HS-5 (cell line): Measurements from ENCODE around the gene PTPN23.
"Not testable (repeated sequence)": the region's sequence is repeated elsewhere in the genome, so short reads cannot be mapped to it uniquely, and the experiment has no call there.

Source experiments
- DNase-seq: peaks from one replicate; pipeline ENCODE4 v3.0.0-alpha.2; 2012; ENCODE audit warnings: low read depth

PTPN23 gene, protein sequence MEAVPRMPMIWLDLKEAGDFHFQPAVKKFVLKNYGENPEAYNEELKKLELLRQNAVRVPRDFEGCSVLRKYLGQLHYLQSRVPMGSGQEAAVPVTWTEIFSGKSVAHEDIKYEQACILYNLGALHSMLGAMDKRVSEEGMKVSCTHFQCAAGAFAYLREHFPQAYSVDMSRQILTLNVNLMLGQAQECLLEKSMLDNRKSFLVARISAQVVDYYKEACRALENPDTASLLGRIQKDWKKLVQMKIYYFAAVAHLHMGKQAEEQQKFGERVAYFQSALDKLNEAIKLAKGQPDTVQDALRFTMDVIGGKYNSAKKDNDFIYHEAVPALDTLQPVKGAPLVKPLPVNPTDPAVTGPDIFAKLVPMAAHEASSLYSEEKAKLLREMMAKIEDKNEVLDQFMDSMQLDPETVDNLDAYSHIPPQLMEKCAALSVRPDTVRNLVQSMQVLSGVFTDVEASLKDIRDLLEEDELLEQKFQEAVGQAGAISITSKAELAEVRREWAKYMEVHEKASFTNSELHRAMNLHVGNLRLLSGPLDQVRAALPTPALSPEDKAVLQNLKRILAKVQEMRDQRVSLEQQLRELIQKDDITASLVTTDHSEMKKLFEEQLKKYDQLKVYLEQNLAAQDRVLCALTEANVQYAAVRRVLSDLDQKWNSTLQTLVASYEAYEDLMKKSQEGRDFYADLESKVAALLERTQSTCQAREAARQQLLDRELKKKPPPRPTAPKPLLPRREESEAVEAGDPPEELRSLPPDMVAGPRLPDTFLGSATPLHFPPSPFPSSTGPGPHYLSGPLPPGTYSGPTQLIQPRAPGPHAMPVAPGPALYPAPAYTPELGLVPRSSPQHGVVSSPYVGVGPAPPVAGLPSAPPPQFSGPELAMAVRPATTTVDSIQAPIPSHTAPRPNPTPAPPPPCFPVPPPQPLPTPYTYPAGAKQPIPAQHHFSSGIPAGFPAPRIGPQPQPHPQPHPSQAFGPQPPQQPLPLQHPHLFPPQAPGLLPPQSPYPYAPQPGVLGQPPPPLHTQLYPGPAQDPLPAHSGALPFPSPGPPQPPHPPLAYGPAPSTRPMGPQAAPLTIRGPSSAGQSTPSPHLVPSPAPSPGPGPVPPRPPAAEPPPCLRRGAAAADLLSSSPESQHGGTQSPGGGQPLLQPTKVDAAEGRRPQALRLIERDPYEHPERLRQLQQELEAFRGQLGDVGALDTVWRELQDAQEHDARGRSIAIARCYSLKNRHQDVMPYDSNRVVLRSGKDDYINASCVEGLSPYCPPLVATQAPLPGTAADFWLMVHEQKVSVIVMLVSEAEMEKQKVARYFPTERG (N-terminal part only)

DNA sequence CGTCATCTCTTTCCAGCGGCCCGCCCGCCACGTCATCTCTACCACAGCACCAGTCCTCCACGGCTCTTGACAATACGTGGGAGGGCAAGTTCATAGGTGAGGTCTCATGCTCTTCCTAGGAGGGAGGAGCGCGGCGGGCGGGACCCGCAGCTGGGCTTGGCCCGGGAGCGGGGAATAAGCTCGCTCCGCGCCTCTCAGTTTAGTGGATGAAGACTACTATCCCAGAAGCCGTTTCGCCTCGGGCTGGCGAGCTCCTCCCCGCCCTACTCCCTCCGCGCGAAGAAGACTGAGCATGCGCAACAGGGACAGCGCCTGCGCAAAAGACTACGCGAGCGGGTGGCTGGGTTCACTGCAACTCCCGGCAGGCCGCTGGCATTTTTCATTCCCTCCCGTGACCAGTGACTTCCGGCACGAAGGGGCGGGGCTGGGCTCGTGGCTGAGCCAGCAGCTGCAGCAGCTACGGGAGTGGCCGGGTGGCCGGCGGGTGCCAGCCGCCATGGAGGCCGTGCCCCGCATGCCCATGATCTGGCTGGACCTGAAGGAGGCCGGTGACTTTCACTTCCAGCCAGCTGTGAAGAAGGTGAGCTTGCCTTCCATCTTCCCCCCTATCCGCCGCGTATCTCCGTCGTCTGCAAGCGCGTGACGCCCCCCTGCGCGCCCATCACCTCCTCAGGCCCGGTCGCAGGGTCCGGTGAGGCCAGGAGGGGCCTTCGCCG is at the start of gene PTPN23:
PTPN23 (plus strand) TSS at position 421 of the 716 bp plus-strand sequence; CDS start at position 497, 76 bp downstream.
- DNase-seq: peak; percentile 92

DNA sequence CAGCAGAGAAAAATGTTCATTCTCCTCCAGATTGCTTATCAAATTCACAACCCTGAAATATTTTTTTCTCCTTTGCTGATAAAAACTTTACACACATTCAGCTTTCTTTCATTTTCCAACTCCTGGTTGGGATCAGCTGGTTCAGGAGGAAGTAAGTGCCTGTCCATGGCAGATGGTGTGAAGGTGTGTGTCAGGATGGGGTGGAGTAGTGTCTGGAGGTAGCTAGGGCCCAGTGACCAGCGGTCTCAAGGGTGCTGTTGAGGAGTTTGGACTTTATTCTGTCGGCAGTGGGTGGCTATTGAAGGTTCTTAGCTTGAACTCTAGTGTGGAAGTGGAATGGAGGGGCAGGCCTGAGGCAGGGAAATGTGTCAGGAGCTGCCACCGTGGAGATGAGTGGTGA is 46.9 kb upstream of the PTPN23 start:
- DNase-seq: no peak

DNA sequence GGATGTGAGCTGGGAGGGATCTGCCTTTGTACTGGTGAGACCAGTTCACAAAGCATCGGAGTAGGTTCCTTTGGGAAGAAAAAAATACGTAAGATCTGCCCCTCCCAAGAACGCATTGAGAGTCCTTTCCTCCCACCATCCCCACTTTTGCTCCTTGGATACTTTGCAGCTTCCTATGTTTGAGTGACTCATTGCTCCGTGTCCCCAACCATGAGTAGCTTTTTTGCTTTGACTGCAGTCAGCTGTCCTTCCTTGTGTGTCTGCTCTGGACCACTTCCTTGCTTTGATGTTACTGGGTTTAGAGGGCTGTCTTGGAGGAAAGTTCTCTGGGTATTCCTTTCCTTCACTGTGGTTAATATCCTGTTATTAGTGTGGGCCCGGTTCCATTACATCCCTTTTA is 43.2 kb upstream of the PTPN23 start:
- no peak for DNase-seq

DNA sequence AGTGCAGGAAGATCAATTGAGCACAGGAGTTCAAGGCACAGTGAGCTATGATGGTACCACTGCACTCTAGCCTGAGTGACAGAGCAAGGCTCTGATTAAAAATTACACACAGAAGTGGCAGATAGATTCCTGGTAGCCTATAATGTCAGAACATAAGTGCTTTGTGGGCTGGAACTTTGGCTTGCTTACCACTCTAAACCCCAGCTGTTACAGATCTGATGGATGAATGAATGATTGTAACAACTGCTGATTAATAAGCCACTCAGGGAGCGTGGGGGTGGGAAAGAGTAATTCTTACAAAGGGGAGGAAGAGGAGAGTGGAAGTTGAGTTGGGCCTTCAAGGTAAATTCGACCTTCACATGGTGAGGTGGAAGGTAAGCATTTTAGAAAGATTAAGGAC is 40.9 kb upstream of the PTPN23 start:
- no peak for DNase-seq

DNA sequence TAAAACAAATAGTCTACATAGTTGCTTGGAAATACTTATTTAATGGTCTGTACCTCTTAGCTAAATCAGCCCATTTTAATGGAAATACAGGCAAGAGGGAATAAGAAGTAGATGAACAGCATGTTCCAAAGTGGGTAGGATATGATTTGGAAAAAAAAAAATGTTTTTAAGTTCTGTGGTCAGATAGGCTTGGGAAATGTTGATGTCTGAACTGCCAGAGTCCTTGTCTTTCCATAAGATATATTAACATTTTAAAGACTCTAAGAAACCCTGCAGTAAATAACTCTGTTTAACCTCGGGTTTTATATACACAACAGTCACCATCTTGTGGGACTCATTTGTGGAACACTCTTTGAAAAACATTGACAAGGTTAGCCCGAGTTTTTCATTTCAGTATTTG is 40.0 kb upstream of the PTPN23 start:
- DNase-seq: no peak

DNA sequence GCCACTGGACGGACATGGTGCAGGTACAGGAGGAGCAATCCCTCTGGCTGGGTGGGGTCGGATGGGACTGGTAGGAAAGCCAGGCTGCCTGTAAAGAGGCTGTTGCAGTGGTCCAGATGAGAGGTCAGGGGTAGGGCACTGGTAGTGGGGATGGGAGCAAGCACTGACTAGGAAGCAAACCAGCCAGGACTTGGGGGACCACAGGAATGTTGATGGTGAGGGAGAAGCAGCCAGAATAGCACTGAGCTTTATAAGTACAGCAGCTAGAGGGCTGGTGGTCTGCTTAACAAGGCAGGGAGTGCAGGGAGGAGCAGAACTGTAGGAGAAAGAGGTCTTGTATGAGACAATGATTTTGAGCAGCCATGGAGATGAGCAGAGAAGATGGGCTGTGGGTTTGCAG is 38.7 kb upstream of the PTPN23 start:
- DNase-seq: no peak

DNA sequence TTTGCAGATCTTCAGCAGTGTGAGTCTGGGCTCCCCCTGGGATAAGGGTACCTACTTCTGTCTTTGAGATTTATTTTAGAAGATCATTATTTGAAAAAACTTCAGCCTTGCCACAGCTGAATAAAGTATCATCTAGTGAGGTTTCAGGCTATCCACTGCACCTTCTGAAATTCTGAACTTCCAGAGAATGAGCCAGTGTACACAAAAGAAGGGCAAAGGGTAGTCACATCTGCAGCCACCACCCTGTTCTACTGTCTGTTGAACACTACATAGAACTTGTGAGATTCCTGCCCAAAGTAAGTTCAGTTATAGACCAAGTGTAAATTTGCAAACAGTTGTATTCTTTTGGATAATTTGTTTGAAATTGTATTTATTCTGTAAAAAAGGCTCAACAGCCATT is 38.0 kb upstream of the PTPN23 start:
- DNase-seq: no peak

DNA sequence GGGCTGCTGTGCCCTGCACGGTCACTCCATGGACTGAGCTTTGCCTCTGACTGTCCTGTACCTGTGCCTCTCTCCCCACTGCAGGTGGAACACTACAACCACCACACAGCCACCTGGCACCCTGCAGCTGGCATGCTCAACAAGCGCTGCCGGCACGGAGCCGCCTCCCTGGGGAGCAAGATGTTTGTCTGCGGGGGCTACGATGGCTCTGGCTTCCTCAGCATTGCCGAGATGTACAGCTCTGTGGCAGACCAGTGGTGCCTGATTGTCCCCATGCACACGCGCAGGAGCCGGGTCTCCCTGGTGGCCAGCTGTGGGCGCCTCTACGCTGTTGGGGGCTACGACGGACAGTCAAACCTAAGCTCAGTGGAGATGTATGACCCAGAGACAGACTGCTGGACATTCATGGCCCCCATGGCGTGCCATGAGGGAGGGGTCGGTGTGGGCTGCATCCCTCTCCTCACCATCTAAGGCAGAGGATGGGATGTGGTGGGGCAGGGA is 37.3 kb upstream of the PTPN23 start:
- no peak for DNase-seq

DNA sequence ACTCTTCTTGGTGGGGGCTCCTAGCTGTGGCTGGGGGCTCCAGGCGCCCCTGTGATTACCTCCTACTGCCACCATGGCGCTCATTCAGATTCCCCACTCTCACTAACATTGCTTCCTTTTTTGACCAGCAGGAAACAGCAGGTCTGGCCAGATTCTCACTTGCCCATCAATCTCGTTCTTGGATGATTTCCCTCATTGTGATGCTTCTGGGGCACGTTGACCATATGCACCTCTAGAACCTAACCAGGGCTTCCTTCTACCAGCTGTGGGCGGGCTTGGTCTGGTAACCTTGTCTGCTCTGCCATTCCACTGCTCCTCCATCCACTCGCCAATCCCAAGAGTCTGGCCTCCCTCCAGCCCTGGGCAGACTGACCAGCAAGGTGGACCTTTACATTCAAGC is 35.9 kb upstream of the PTPN23 start:
- DNase-seq: no peak

DNA sequence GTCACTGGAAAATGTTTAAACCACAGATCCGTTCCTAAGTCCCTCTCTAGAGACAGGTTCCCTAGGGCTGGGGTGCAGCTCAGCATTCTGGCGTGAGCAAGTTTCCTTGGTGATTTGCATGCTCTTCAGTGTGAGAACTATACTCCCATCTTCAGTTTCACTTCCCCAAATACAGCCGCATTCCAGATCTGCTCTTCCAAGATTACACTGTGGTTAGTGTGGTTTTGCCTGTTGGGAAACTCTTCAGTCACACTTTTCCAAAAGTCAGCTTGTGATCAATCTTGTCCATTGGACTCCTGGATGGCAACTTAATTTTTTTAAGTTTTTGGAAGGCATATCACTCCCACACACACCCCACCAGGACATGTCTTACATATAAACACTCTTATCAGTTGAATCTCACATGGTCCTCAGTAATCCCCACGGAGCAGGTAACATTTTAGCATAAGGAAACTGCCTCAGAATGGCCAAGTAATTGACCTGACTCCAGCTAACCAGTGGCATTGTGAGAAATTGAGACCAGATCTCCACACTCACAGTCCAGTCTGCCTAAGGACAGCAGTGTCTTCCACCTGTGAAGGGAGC is 33.5 kb upstream of the PTPN23 start:
- DNase-seq: no peak

DNA sequence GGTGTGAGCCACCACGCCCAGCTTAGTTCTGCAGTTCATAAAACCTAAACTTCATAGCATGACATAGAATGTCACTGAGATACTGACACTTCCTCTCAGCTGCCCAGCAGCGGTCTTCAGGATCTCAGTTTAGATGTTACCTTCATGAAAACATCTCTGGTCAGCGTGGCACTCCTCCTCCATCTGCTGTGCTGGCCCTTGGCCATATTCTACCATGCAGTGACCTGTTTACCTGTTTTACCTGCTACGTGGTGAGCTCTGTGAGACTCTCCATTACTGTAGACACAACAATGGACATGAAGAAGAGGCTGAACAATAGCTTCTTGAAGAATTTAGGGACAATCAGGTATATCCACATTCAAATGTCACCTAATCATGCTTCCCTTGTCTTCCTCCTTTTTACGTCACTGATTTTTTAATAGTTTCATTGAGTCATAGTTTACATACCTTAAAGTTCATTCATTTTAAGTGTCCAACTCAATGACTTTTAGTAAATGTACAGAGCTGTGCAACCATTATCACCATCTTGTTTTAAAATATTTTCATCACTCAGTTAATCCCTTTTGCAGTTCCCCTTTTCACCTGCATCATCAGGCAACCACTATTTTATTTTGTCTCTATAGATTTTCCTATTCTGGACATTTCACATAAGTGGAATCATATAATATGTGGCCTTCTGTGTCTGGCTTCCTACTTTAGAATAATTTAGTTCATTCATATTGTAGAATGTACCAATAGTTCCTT is 32.2 kb upstream of the PTPN23 start:
- DNase-seq: no peak

DNA sequence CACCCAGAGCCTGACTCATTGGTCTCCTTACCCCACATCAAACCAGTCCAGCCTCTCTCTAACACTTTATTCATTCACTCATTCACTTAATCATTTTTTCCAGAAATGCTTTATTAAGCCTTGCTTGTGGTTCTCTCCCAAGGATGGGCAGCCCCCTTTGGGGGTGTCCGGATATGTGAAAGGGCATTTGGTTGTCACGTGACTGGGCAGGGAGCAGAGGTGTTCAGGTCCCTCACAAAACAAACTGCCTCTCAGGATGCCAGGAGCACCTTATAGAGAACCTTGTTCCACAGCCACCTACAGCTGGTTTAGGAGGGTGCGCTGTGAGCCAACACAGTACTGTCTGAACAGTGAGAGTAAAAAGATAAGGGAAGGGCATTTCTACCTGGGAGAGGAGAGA is 25.8 kb upstream of the PTPN23 start:
- DNase-seq: no peak

DNA sequence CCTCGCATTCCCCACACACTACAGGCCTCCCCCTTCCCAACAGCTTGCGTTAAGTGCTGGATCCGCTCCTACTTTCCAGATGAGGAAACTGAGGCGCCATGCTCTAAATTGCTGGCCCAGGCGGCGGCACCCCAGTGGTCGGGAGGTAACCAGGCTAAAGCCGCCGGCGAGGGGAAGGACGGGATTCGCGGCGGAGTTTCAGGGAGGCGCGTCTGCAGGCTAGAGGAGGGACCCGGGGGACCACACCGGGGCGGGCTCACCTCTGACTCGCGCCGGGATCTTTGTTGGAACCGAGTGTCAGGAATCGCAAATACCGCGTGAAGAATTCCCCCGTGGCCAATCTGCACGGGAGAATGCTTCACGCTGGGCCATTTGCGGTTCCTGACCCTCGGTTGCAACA is 24.6 kb upstream of the PTPN23 start:
- DNase-seq: no peak

DNA sequence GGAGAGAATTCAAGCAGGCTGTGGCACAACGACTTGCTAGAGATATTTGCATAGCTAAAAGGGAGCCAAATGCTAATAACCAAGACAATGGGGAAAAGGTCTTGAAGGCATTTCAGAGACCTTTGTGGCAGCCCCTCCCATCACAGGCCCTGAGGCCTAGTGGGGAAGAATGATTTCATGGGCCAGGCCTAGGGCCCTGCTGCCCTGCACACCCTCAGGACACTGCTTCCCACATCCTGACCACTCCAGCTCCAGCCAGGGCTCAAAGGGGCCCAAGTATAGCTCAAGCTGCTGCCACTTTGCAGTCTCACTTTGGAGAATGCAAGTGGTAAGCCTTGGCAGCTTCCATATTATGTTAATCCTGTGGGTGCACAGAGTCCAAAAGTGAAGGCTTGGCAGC is 21.5 kb upstream of the PTPN23 start:
- DNase-seq: no peak

DNA sequence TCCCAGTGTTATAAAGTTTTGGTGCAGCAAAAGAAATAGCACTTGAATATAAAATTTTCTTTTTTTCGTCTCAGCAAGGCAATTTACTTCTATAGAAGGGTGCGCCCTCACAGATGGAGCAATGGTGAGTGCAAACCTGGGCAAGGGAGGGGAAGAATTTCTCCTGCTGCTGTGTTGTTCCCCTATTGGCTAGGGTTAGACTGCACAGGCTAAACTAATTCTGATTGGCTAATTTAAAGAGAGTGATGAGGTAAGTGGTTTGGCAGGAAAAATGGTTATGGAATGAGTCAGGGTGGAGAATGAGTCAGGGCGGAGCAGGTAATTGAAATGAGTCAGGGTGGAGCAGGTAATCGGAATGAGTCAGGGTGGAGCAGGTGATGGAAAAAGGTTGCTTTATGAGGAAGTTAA is 20.7 kb upstream of the PTPN23 start:
- DNase-seq: not testable (repeated sequence)

DNA sequence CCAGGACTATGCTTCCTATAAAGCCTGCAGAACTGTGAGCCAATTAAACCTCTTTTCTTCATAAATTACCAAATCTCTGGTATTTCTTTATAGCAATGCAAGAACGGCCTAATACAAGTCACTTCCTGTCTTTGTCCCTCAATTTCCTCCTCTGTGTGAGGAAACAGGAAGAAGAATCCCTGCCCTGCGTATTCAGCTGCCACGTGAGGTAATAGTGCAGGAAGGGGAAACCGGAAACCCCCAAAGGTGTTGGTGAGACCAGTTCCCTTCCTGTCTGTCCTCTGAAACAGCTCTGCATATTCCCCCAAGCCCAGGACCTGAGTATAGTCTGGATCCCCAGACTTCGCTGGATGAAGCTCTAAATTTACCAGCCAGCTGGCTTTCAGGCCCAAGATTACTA is 18.1 kb upstream of the PTPN23 start:
- no peak for DNase-seq

DNA sequence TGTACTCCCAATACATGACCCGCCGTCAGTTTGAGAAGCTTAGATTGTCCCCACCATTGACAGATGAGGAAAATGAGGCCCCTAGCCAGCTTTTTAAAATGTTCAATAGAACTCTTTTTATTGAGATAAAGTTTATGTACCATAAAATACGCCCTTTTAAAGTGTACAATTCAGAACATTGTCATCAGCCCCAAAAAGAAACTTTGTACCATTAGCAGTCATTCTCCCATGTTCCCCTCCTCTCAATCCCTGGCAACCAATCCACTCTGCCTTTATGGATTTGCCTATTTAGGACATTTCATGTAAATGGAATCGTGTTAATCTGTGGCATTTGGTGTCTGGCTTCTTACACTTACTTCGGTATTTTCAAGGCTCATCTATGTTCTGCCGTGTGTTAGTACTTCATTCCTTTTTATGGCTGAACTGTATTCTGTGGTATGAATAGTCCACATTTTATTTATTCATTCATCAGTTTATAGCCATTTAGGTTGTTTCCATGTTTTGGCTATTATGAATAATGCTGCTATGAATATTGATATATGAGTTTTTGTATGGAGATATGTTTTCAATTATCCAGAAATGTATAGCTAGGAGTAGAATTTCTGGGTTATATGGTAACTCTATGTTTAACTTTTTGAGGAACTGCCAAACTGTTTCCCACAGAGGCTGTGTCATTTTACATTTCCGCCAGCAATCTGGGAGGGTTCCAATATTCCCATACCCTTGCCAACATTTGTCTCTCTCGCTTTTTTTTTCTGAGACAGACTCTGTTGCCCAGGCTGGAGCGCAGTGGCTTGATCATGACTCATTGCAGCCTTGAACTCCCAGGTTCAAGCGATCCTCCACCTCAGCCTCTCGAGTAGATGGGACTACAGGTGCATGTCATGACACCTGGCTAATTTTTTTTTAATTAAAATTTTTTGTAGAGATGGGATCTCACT is 15.3 kb upstream of the PTPN23 start:
- peak; percentile 61 for DNase-seq

DNA sequence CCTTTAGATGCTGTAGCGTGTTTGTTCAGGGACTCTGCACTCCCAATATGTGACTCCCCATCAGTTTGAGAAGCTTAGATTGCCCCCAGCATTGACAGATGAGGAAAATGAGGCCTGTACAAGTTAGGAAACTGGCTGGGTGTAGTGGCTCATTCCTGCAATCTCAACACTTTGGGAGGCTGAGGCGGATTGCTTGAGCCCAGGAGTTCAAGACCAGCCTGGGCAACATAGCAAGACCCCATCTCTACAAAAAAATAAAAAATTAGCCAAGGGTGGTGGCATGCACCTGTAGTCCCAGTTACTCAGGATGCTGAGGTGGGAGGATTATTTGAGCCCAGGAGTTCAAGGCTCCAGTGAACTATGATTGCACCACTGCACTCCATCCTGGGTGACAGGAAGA is 14.0 kb upstream of the PTPN23 start:
- DNase-seq: no peak

DNA sequence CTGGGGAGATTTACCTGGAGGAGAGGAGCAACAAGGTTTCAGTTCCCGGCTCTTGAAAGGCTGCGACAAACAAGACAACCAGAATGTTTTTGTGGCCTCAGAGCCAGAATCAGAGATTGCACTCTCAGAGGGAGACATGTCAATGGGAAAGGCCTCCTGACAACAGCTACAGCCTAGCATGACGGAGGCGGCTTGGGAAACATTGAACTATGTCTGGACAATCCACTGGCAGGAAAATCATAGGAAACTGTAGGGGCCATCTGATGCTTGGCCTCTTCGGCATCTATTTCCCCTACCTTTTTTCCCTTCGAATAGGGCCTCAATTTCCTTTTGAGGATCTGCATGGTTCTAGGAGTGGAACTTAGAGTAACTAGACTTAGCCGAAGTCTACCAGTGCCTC is 13.2 kb upstream of the PTPN23 start:
- no peak for DNase-seq
